ENCODE results near the gene WIPF3.

The WIPF3 gene

DNA sequence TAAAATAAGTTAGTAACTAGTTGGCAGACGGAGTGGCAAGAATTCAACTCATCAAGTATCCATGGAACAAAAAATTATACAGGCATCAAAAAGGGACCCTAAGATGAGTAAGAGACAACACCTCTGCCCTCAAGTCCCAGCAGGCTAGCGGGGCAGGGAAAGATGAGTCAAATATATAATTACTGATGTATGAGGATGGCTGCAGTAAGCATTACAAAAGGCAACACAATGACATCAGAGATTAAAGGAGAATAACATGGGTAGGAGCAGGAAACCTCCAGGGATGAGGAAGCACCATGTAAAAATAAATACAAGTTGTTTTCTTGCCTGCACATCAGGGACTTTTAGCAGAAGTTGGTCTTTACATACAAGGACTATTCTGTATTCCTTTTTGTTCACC is 133.9 kb downstream of the WIPF3 start:
- TF ChIP-seq, protein P1, sequence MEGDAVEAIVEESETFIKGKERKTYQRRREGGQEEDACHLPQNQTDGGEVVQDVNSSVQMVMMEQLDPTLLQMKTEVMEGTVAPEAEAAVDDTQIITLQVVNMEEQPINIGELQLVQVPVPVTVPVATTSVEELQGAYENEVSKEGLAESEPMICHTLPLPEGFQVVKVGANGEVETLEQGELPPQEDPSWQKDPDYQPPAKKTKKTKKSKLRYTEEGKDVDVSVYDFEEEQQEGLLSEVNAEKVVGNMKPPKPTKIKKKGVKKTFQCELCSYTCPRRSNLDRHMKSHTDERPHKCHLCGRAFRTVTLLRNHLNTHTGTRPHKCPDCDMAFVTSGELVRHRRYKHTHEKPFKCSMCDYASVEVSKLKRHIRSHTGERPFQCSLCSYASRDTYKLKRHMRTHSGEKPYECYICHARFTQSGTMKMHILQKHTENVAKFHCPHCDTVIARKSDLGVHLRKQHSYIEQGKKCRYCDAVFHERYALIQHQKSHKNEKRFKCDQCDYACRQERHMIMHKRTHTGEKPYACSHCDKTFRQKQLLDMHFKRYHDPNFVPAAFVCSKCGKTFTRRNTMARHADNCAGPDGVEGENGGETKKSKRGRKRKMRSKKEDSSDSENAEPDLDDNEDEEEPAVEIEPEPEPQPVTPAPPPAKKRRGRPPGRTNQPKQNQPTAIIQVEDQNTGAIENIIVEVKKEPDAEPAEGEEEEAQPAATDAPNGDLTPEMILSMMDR (IDR thresholded peaks at IDR 0.05; ENCODE audit: low read depth, low read length, missing control alignments), result no peak

DNA sequence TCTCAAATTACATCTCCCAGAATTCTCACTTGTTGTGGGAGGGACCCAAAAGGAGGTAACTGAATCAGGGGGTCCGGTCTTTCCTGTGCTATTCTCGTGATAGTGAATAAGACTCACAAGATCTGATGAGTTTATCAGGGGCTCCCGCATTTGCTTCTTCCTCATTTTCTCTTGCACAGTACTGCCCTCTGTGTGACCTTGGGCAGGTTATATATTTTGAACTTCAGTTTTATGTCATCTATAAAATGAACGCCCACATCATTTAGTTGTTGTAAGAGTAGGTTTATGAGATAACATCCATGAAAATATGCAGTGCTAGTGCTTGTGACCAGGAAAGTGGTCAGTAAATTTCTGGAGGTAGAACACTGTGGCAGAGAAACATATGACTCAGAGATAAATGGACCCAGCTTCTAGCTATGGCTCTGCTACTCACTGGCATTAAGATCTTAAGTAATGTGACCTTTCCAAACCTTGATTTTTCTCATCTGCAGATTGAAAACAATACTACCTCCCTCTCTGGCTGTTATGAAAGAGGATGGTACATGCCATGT is 139.0 kb downstream of the WIPF3 start:
- no peak for DNase-seq (ENCODE audit: low read depth)
- TF ChIP-seq, protein P1 (IDR thresholded peaks at IDR 0.05; ENCODE audit: low read depth, low read length, missing control alignments), result no peak
- no peak overlapping the region for H3K4me3 ChIP-seq (ENCODE audit: low read depth, low read length)

More for the DNA sequence above, 133.9 kb downstream of the WIPF3 start:
- DNase-seq (ENCODE audit: low read depth), result no peak
- H3K4me3 ChIP-seq (ENCODE audit: low read depth, low read length), result no peak overlapping the region

DNA sequence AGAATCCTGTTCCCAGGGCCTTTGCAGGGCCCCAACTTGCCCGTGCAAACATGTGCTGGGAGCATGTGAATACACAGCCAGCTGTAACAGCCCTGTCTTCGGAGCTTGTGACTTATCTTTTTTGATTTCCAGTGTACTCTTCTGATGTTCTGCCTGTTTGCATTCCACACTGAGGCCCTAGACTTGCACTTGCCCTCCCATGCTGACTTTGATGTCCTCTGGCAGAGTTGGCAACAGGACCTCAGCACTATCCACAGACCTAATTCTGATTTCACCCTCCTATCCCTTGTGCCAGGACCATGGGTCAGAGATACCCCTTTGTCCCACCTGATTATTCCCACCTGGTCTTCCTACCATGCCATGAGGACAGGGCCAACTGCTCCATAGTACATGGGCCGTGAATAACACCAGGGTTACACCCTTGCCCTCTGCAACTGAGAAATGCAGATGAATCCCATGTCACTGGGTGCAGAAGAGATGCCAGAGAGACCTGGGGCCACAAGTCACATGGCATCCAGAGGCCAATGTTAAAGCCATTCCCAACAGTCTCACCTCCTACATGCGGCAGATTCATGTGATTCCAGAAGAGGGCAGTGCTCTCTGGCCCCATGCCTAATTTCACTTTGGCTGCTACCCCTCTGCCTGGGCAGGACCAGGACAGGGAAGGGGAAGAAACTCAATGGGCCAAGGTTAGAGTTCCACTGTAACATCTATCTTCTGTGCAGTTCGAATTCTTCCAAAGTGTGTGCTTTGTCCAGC is 140.3 kb downstream of the WIPF3 start:
- TF ChIP-seq, protein P1 (IDR thresholded peaks at IDR 0.05; ENCODE audit: low read depth, low read length, missing control alignments), result peak; percentile 40
- DNase-seq (ENCODE audit: low read depth), result no peak
- H3K4me3 ChIP-seq (ENCODE audit: low read depth, low read length), result no peak overlapping the region

DNA sequence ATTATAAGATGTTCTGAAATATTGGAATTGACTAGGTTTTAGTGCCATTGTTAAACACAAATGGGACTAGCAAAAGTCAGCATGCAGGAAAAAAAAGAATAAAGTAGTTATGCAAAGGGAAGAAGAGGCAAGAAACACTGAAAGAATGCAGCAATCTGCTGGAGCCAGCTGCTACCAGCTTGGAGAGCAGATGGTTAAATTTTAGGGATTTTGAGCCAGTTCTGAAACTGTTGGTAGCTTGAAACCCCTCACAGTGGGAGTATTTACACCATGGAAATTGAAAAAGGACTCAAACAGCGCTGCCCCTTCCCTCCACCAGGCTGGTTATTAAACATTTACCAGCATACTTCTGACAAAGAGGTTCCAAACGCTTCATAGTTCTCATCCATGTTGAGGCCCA is 142.3 kb downstream of the WIPF3 start:
- no peak for DNase-seq (ENCODE audit: low read depth)
- no peak overlapping the region for H3K4me3 ChIP-seq (ENCODE audit: low read depth, low read length)
- TF ChIP-seq, protein P1 (IDR thresholded peaks at IDR 0.05; ENCODE audit: low read depth, low read length, missing control alignments), result no peak

DNA sequence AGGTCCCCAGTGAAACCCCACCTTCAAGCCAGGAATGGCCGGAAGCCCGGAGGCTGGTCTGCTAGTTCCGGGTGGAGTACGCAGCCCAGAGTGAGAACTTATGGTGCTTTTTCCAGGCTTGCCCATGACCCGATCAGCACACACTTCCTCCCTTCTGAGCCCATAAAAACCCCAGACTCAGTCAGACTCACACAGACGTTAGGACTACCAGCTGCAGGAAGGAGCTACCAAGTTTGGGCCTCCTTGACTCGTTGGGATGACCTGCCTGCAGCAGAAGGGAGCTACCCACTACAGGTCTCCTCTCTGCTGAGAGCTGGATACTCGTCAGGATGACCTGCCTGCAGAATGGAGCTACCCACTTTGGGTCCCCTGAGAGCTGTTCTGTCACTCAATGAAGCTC is 144.2 kb downstream of the WIPF3 start:
- TF ChIP-seq, protein P1 (IDR thresholded peaks at IDR 0.05; ENCODE audit: low read depth, low read length, missing control alignments), result no peak
- no peak for DNase-seq (ENCODE audit: low read depth)
- no peak overlapping the region for H3K4me3 ChIP-seq (ENCODE audit: low read depth, low read length)

DNA sequence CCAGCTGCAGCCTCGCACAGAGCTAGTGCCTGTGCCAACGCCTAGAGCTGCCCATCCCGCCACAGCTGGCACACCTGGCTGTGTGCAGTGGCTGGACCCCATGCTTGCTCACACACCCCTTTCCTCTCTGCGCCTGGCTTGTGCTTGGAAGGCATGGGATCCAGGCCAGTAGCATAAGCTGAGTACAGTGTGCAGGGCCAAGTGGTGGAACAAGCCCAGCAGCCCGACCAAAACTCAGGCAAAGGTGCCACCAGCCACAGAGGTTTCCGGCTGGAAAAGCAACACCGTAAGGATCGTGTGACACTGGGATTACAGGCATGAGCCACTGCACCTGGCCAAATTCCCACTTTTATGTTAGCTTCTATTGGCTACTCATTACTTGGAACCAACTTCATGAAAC is 144.9 kb downstream of the WIPF3 start:
- DNase-seq (ENCODE audit: low read depth), result no peak
- no peak overlapping the region for H3K4me3 ChIP-seq (ENCODE audit: low read depth, low read length)
- TF ChIP-seq, protein P1 (IDR thresholded peaks at IDR 0.05; ENCODE audit: low read depth, low read length, missing control alignments), result no peak

All from GM12864 (cell line).